Common myeloid progenitor, CD34-positive (primary cell): ENCODE data around the gene PTRH1.
"Not testable (repeated sequence)": the region's sequence is repeated elsewhere in the genome, so short reads cannot be mapped to it uniquely, and the experiment has no call there.

Experiments used
- CTCF ChIA-PET: fragments of 350-600 bp; sonication (Branson Sonifier 250); formaldehyde crosslinking; loops from one replicate; lab custom pipeline; 2021; ENCODE audit warnings: antibody characterized with exemption; lab: Charles Lee
- POLR2A ChIA-PET: fragments of 350-600 bp; sonication (Branson Sonifier 250); formaldehyde crosslinking; loops from one replicate; lab custom pipeline; 2021; ENCODE audit warnings: antibody characterized with exemption; lab: Charles Lee
- DNase-seq, 3 donors: peaks; one replicate each; pipeline versions ENCODE4 v3.0.0 to v3.0.0-alpha.2; 2013
- H3K27ac ChIP-seq, 2 experiments: 1 replicate in 1 of 2; 2 replicates in 1 of 2; pipeline ENCODE4 v1.7.0; 2013; ENCODE audit warnings: inconsistent platforms in 2 of 2, low read length in 2 of 2, mild to moderate bottlenecking in 2 of 2, low read depth in 1 of 2, moderate library complexity in 1 of 2; ENCODE audit not compliant: severe bottlenecking in 2 of 2, insufficient read depth in 1 of 2, poor library complexity in 1 of 2
- H3K27me3 ChIP-seq, 5 experiments: replicated peaks in 2 of 5; 1 replicate in 3 of 5; 2 replicates in 2 of 5; pipeline versions ENCODE4 v1.6.1 to v1.7.0; 2013; ENCODE audit warnings: low read length in 4 of 5, mild to moderate bottlenecking in 2 of 5, moderate library complexity in 2 of 5, inconsistent platforms in 1 of 5; ENCODE audit not compliant: insufficient read depth in 5 of 5, control insufficient read depth in 4 of 5
- H3K36me3 ChIP-seq, 4 experiments: 1 replicate in 2 of 4; 2 replicates in 2 of 4; pipeline versions ENCODE4 v1.6.1 to v1.7.0; 2013; ENCODE audit warnings: low read length in 3 of 4, control low read depth in 1 of 4, mild to moderate bottlenecking in 1 of 4; ENCODE audit not compliant: control insufficient read depth in 4 of 4, insufficient read depth in 4 of 4
- H3K4me1 ChIP-seq, 4 experiments: 1 replicate in 3 of 4; 2 replicates in 1 of 4; pipeline versions ENCODE4 v1.6.1 to v1.7.1; 2013; ENCODE audit warnings: low read length in 3 of 4, mild to moderate bottlenecking in 3 of 4, control low read depth in 1 of 4, inconsistent platforms in 1 of 4, moderate library complexity in 1 of 4; ENCODE audit not compliant: control insufficient read depth in 4 of 4, insufficient read depth in 4 of 4; ENCODE audit errors: control extremely low read depth in 1 of 4
- H3K4me3 ChIP-seq, 7 experiments: 1 replicate in 4 of 7; 2 replicates in 3 of 7; pipeline versions ENCODE4 v1.5.1 to v1.7.0; 2013; ENCODE audit warnings: mild to moderate bottlenecking in 7 of 7, low read length in 6 of 7, moderate library complexity in 6 of 7, inconsistent platforms in 2 of 7, low read depth in 2 of 7, control low read depth in 1 of 7; ENCODE audit not compliant: insufficient read depth in 4 of 7, control insufficient read depth in 1 of 7; ENCODE audit errors: extremely low read depth in 1 of 7
- H3K9me3 ChIP-seq, 5 experiments: 1 replicate in 4 of 5; 2 replicates in 1 of 5; pipeline versions ENCODE4 v1.6.1 to v1.7.1; 2013; ENCODE audit warnings: low read length in 4 of 5, mild to moderate bottlenecking in 2 of 5, inconsistent platforms in 1 of 5, low read depth in 1 of 5, moderate library complexity in 1 of 5; ENCODE audit not compliant: control insufficient read depth in 4 of 5, insufficient read depth in 2 of 5; ENCODE audit errors: control extremely low read depth in 1 of 5
- WGBS: methylation state at CpG from one replicate; pipeline ENCODE4 v1.1.5; 2013; ENCODE audit not compliant: insufficient coverage; 5-methylcytosine and 5-hydroxymethylcytosine counted together

Gene PTRH1

GRCh38 chr9:127756776-127757175 is 41.3 kb upstream of the PTRH1 start:
- H3K4me1 ChIP-seq, H3K27ac ChIP-seq, H3K27me3 ChIP-seq, H3K9me3 ChIP-seq, DNase-seq, H3K4me3 ChIP-seq: not testable (repeated sequence)
- POLR2A ChIA-PET: interaction anchor here (0.7 kb wide), 1 partner anchor 24 kb away, joined by 3 read pairs; no protein-coding TSS in a partner anchor
- peaks cover 6 to 63% (median 38%) of the 10 kb centered on the region in 4 experiments for H3K36me3 ChIP-seq
- 94% methylated on average over 6 of the region's 11 CpGs for WGBS
- CTCF ChIA-PET: interaction anchor here (1.0 kb wide), 1 partner anchor 9 kb away, joined by 3 read pairs; no protein-coding TSS in a partner anchor

DNA sequence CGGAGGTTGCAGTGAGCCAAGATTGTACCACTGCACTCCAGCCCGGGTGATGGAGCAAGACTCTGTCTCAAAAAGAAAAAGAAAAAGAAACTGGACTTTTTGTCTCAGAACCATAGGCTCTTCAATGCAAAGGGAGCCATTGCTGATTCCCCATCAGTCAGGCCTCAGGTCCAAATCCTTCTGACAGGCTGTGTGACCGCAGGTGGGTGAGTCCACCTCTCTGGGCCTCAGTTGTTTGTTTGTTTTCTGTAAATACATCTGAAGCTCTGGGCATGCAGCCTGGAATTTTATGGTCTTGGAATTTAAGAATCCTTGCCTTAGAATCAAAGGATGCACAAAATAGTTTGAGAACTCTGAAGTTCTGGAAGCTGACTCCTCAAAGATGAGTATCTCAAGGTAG is 40.8 kb upstream of the PTRH1 start:
- Histone ChIP-seq H3K27ac (no peak overlapping the region), H3K36me3 (peaks cover 4 to 64% (median 41%) of the 10 kb centered on the region in 4 experiments), H3K27me3 (no peaks in the 10 kb centered on the region), H3K4me3 (no peak overlapping the region), H3K4me1 (no peaks in the 10 kb centered on the region), H3K9me3 (no peaks in the 10 kb centered on the region)
- DNase-seq: no peak
- CTCF ChIA-PET: interaction anchor here (0.8 to 3.1 kb wide), 3 partner anchors 8 to 15 kb away, joined by 3 to 12 read pairs (median 3); no protein-coding TSS in a partner anchor
- POLR2A ChIA-PET: interaction anchor here (0.7 kb wide), 1 partner anchor 24 kb away, joined by 3 read pairs; no protein-coding TSS in a partner anchor
- 95% methylated on average over 3 of the region's 3 CpGs for WGBS

GRCh38 chr9:127755061-127756060 is 39.9 kb upstream of the PTRH1 start:
- Histone ChIP-seq H3K27ac (no peak overlapping the region), H3K4me3 (no peak overlapping the region), H3K27me3 (no peaks in the 10 kb centered on the region), H3K9me3 (no peaks in the 10 kb centered on the region), H3K36me3 (peaks cover 9 to 65% (median 46%) of the 10 kb centered on the region in 4 experiments), H3K4me1 (no peaks in the 10 kb centered on the region)
- DNase-seq: no peak
- WGBS: 97% methylated on average over 50 of the region's 61 CpGs
- CTCF ChIA-PET: interaction anchor here (0.8 to 3.1 kb wide), 3 partner anchors 9 to 16 kb away, joined by 3 to 12 read pairs (median 4); no protein-coding TSS in a partner anchor
- POLR2A ChIA-PET: no interaction called here

GRCh38 chr9:127754099-127755060 is 38.9 kb upstream of the PTRH1 start:
- WGBS: 94% methylated on average over 57 of the region's 86 CpGs
- no peak for DNase-seq
- ChIA-PET POLR2A (no interaction called here), CTCF (interaction anchor here (0.8 to 3.1 kb wide), 3 partner anchors 9 to 15 kb away, joined by 3 to 12 read pairs (median 4); no protein-coding TSS in a partner anchor)
- Histone ChIP-seq H3K27ac (no peak overlapping the region), H3K9me3 (no peaks in the 10 kb centered on the region), H3K27me3 (no peaks in the 10 kb centered on the region), H3K36me3 (peaks cover 14 to 69% (median 49%) of the 10 kb centered on the region in 4 experiments), H3K4me3 (no peak overlapping the region), H3K4me1 (no peaks in the 10 kb centered on the region)

- CTCF ChIA-PET: interaction anchor here (0.8 to 3.1 kb wide), 3 partner anchors 8 to 16 kb away, joined by 3 to 12 read pairs (median 4); no protein-coding TSS in a partner anchor
Measured at GRCh38 chr9:127753622-127754021, 38.2 kb upstream of the PTRH1 start.

GRCh38 chr9:127753148-127753547 is 37.7 kb upstream of the PTRH1 start:
- ChIA-PET CTCF (no interaction called here), POLR2A (interaction anchor here (0.8 kb wide), 1 partner anchor 32 kb away, joined by 3 read pairs; the partner anchor contains the start of gene CDK9)
- no peaks in the 10 kb centered on the region for H3K4me1 ChIP-seq
- no peak overlapping the region for H3K27ac ChIP-seq
- DNase-seq: no peak
- H3K36me3 ChIP-seq: peaks cover 21 to 71% (median 53%) of the 10 kb centered on the region in 4 experiments
- no peak overlapping the region for H3K4me3 ChIP-seq
- H3K27me3 ChIP-seq: no peaks in the 10 kb centered on the region
- H3K9me3 ChIP-seq: no peaks in the 10 kb centered on the region
- 95% methylated on average over 8 of the region's 8 CpGs for WGBS

More at GRCh38 chr9:127753622-127754021, 38.2 kb upstream of the PTRH1 start:
- no peak for DNase-seq
- 89% methylated on average over 3 of the region's 8 CpGs for WGBS
- Histone ChIP-seq H3K27ac (no peak overlapping the region), H3K36me3 (peaks cover 19 to 70% (median 53%) of the 10 kb centered on the region in 4 experiments), H3K27me3 (no peaks in the 10 kb centered on the region), H3K4me1 (no peaks in the 10 kb centered on the region), H3K9me3 (no peaks in the 10 kb centered on the region), H3K4me3 (no peak overlapping the region)
- POLR2A ChIA-PET: no interaction called here
